ENCODE measurements around the gene RAB44.

RAB44 gene

DNA sequence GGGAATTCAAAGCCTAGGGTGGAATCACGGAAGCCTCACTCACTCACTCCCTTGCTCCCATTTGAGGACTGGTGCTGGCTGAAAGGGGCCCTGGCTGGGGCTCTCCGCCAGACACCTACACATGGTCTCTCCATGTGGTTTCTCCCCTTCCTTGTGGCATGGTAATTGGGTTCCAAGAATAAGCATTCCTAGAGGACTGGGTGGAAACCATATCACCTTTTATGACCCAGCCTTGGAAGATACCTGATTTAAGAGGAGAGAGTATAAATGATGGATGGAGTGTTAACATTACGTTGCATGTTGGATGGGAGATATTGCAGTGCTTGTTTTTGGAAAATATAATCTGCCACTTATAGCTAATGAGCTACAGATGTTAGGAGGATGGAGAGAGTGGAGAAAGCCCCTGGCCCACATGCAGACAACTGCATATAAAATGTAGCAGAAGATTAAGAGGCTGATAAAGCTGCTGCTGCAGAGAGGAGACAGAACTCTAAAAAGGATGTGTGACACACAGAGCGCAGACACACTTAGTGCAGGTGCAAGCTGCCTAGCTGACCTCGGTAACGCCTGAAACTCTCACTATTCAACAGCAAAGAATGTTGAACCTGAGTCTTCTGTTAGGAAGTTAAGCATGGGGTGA, 42.4 kb upstream of the RAB44 start:
- no peak overlapping the region for H3K27ac ChIP-seq

DNA sequence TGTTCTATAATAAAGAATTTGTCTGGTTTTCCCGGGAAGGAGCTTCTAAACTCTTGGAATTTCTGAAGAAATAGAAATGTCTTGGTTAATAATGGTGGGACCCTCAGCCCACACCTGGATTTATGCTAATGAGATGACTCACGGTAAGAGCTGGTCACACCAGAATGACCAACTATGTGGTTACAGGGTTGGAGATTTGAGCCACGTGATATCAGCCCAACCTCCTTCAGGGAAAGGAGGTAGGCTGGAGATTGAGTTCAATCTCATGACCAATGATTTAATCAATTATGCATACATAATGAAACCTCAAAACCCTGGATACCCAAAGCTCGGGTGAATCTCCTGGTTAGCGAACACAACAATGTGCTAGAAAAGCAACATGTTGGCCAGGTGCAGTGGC, 41.2 kb upstream of the RAB44 start:
- TF ChIP-seq, protein P1, sequence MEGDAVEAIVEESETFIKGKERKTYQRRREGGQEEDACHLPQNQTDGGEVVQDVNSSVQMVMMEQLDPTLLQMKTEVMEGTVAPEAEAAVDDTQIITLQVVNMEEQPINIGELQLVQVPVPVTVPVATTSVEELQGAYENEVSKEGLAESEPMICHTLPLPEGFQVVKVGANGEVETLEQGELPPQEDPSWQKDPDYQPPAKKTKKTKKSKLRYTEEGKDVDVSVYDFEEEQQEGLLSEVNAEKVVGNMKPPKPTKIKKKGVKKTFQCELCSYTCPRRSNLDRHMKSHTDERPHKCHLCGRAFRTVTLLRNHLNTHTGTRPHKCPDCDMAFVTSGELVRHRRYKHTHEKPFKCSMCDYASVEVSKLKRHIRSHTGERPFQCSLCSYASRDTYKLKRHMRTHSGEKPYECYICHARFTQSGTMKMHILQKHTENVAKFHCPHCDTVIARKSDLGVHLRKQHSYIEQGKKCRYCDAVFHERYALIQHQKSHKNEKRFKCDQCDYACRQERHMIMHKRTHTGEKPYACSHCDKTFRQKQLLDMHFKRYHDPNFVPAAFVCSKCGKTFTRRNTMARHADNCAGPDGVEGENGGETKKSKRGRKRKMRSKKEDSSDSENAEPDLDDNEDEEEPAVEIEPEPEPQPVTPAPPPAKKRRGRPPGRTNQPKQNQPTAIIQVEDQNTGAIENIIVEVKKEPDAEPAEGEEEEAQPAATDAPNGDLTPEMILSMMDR (IDR thresholded peaks at IDR 0.05) = no peak
- no peak for TF ChIP-seq ZFX (IDR thresholded peaks at IDR 0.05; ENCODE audit: borderline replicate concordance)
- no peak overlapping the region for H3K27ac ChIP-seq

More for the DNA sequence above, 42.4 kb upstream of the RAB44 start:
- TF ChIP-seq, protein P1 (IDR thresholded peaks at IDR 0.05) = no peak
- no peak for TF ChIP-seq ZFX (IDR thresholded peaks at IDR 0.05; ENCODE audit: borderline replicate concordance)

DNA sequence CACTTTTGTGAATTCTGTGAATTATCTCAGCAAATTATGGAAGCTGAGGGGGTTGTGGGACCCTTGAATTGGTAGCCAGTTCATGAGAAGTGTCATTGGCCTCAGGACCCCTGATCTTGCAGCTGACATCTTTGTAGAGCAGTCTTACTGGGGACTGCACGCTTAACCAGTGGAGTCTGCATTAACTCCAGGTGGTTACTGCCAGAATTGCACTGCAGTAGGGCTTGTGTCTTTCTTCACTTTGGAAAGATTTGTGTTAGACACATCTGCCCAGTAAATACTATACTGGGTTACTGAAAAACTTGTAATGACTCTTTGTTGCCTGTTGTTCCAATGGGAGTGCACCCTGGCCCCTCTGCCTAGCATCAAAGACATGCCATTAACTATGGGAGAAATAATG, 40.4 kb upstream of the RAB44 start:
- no peak for TF ChIP-seq ZFX (IDR thresholded peaks at IDR 0.05; ENCODE audit: borderline replicate concordance)
- TF ChIP-seq, protein P1 (IDR thresholded peaks at IDR 0.05) = no peak
- no peak overlapping the region for H3K27ac ChIP-seq

DNA sequence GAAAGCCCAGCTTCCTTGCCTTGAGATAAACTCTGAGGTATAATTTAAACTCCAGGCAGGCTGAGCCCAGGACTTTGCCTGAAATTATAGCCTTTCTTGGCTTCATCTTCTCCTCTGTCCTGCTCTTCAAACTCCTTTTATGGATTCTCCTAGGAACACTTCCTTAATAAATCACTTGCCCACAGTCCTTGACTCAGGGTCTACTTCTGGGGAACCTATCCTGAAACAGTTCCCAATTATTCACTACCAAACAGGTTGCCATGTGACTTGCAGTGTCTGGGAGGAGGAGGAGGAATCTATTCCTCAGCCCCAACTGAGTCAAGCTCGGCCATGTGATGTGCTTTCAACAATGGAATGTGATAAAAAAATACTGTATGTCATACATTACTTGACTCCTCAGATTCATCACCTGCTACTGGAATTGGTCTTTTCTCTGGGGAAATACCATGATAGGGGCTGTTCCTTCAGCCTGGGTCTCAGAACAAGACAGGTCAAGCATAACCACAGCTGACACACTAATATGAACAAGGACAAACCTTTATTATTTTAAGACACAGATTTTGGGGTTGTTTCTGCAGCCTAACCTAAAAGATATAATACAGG, 39.6 kb upstream of the RAB44 start:
- no peak overlapping the region for H3K27ac ChIP-seq
- TF ChIP-seq, protein P1 (IDR thresholded peaks at IDR 0.05) = no peak
- TF ChIP-seq ZFX (IDR thresholded peaks at IDR 0.05; ENCODE audit: borderline replicate concordance) = no peak

DNA sequence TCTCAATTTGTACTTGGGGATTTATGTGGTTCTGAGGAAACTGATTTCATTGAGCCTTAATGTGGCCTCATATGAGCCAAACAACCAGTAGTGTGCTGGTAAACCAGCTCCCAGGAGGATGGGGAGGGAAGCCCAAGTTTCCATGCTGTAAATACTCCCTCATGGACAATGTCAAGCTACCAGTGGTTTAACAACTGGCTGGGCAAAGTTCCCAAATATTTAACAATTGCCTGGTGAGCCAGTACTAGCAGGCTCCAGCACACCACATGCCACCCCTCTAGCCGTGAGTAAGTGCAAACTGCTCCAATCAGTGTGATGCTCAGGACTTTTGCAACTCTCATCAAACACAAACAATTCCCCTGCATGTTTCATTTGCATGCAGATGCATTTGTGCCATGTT, 38.4 kb upstream of the RAB44 start:
- TF ChIP-seq ZFX (IDR thresholded peaks at IDR 0.05; ENCODE audit: borderline replicate concordance) = no peak
- TF ChIP-seq, protein P1 (IDR thresholded peaks at IDR 0.05) = no peak
- no peak overlapping the region for H3K27ac ChIP-seq

DNA sequence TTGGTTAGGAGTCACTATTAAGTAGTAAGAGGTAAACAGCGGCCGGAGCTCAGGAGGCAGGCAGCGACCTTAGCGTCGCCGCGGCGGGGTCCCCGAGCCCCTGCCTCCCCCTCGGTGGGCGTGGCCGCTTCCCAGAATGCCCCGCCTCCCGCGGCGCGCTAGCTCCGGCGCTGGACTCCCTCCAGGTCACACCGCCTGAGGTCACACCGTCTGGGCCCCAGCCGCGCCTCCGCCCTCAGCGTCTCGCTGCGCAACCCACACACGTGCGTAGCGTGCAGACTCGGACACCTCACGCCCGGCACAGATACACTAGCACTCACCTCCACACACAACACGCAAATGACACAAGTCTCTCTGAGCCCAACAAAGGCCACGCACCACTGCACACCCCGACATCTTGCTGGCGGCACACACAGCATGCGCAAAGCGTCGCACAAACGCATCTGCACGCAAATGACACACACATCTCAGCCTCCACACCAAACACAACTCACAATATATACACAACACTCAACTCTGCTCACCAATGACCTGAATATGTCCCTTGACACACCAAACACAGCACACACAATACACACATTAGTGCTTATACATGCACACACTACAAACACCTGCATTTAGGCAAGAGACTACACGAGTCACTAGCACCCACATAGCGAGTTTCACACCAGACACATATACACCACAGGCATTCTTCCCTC, 36.7 kb upstream of the RAB44 start:
- H3K27ac ChIP-seq = no peak overlapping the region
- TF ChIP-seq, protein P1 (IDR thresholded peaks at IDR 0.05) = no peak
- no peak for TF ChIP-seq ZFX (IDR thresholded peaks at IDR 0.05; ENCODE audit: borderline replicate concordance)

DNA sequence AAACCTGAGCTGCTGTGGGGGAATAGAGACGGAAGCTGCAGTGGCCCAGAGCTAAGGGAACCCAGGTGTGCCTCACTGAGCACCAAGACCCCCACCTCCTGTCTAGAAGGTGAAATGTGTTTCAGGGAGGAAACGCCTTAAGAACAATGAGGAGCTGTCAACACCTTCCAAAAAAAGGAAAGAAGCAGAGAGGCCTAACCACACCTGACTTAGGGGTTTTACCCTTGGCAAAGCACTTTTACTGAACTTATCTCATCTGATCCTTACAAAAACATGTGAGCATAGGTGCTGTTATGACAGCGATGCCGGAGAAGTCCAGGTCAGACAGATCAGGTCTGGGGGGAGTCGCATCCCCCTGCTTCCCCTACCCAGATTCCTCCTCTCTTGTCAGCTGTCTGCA, 35.2 kb upstream of the RAB44 start:
- TF ChIP-seq, protein P1 (IDR thresholded peaks at IDR 0.05) = no peak
- no peak for TF ChIP-seq ZFX (IDR thresholded peaks at IDR 0.05; ENCODE audit: borderline replicate concordance)
- no peak overlapping the region for H3K27ac ChIP-seq
